Left ventricle myocardium superior (tissue), 1 donor: ENCODE data around the gene MRM2. TPM values are rescaled to one million over a fixed set of nuclear protein-coding genes. Genes with fewer than 3 reads are reported as not detected.
A peak's percentile ranks its signal among the peaks of the same experiment; 100 is the strongest.

Experiments
- ATAC-seq: fragments of 200-7000 bp; cut with Tn5 transposase; one replicate; pipeline ENCODE4 v1.9.1; 2020; ENCODE audit warnings: mild to moderate bottlenecking, moderate library complexity
- DNase-seq: peaks from one replicate; pipeline ENCODE4 v3.0.0-alpha.2; 2020
- intact Hi-C: fragments of 100-400 bp; cut with micrococcal nuclease; formaldehyde crosslinking; loops from one replicate; pipeline ENCODE4 v1.11.0; 2022
- long read RNA-seq: library from polyadenylated mRNA; unstranded; transcript quantifications from one replicate; pipeline ENCODE4 v2.0.0, GENCODE V29; 2021
- total RNA-seq: library from RNA; stranded (reverse); fragmentation: NEBNext Ultra II Directional; extraction: Animal tissue kit (Norgen Biotek cat#: 25700); gene quantifications from one replicate; pipeline ENCODE4 v1.2.1, GENCODE V29; 2021
- donor health status: DM: no; HTN: yes; CAD: no; lungs with severe emphysema.

Gene MRM2
- total RNA-seq: 23.5 TPM
- long read RNA-seq, transcript MRM2-201 (3 exons, 1,601 nt): major isoform, 25 of 42 reads
- long read RNA-seq, partial matches to known transcripts: 3 of 42 reads
- long read RNA-seq, other reads (novel, unspliced or antisense): 14 of 42 reads

DNA sequence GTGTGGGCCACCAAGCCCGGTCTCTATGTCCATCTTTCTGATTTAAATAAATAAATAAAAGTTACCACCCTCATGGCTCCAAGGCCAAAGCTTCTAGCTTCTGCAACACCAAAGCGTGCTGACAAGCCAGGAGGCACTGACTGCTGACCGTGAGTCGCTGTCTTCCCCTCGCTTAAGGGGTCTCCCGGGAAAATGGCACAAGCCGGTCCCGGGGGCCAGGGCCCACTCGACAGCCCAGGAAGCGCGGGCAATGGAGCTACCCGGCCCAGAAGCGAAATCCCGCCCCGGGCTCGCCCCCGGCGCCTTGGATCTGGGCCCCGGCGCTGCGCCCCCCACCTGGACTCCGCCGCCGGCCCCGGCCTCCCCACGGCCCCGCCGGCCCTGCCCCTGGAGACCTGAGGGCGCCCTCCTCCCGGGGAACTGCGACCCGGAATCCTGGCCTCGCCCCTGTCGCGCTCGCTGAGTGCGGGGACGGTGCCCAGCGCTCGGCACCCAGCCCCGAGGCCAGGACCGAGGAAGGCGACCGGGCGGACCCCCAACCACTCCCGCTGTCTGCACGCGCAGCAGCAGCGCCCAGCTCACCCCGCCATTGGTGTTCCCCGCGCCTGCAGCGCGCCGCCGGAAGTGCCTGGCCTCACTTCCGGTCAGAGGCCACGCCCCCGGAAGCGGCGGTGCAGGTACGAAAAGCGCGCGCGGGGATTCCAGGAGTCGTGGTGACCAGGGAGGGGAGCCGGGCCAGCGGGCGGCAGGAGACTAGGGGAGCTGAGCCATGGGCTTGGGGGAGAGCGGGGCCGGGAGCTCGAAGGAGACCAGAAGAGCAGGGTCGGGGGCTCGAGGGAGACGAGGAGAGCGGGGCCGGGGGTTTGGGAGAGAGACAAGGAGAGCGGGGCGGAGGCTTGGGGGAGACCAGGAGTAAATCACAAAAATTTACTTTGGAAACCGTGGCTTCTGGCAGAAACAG, at the start of gene MRM2, which contains the start of gene NUDT1:
MRM2 (minus strand) TSS at position 626 of the 961 bp plus-strand sequence; CDS start at position 590, 36 bp downstream.
NUDT1 (plus strand) TSS at position 647 of the 961 bp plus-strand sequence. CDS start 2,349 bp downstream, outside the sequence.
- intact Hi-C loops: no loop called here
- DNase-seq (peak; percentile 92), ATAC-seq (peak; percentile 94)

- intact Hi-C loops: no loop called here
- no peak for ATAC-seq
- DNase-seq: no peak
Measured at GRCh38 chr7:2290877-2291276, 48.9 kb upstream of the MRM2 start.

GRCh38 chr7:2289621-2290020, 47.6 kb upstream of the MRM2 start:
- DNase-seq (no peak), ATAC-seq (no peak)
- intact Hi-C loops: no loop called here

DNA sequence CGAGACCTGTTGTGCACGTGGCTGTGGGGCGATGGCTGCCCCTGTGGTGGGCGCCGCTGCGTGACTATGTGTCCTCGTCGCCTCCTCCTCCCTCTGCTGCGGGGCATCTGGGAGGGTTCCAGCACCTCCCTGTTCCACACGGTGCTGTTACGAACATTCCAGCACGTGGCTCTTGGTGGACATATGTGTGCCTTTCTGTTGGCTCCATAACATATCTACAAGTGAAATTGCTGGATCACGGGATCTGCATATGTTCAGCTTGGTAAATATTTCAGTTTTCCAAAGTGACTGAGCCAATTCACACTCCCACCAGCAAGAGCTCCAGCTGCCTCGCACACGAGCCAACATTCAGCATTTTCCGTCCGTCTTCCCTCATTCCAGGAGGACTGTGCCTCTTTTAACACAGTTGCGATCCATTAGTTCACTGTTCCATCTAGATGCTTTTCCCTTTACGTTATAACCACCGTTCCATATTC, 47.1 kb upstream of the MRM2 start:
- intact Hi-C loops: no loop called here
- no peak for DNase-seq
- no peak for ATAC-seq

- ATAC-seq (no peak), DNase-seq (no peak)
- intact Hi-C loops: no loop called here
Measured at GRCh38 chr7:2288503-2288902, 46.5 kb upstream of the MRM2 start.

DNA sequence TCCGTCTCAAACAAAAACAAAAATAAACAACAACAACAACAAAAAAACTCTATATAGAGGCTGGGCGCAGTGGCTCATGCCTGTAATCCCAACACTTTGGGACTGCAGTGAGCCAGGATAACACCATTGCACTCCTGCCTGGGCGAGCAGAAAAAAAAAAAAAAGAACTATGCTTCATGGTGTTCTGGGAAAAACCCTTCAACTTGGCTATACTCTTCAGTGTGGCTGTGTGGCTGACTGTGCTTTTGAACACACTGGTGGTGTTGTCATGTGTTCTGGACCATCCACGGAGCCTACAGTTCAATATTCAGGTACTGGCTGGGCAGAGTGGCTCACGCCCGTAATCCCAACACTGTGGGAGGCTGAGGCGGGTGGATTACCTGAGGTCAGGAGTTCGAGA, 45.7 kb upstream of the MRM2 start:
- no peak for DNase-seq
- ATAC-seq: no peak
- intact Hi-C loops: no loop called here

DNA sequence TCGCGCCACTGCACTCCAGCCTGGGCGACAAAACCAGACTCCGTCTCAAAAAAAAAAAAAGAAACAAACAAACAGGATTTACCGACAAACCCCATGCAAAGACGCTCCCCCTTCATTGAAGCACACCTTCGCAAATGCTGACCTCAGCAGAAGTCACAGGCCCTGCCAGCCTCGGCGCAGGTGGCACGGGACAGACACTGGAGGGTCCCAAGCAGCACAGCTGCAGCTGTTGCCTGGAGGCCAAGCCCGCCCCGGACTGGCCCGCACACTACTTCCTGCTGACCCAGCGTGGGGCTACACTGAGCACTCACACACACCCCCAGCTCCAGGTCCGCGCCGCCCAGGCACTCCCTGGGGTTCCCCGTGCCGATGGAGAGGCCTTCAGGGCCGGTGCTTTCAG, 41.1 kb upstream of the MRM2 start:
- DNase-seq (no peak), ATAC-seq (no peak)
- intact Hi-C loops: no loop called here

- intact Hi-C loops: no loop called here
- DNase-seq: no peak
- no peak for ATAC-seq
Measured at GRCh38 chr7:2282185-2282751, 40.3 kb upstream of the MRM2 start.

- ATAC-seq: peak; percentile 78
Measured at GRCh38 chr7:2281541-2281940, 39.5 kb upstream of the MRM2 start.

GRCh38 chr7:2280424-2280823, 38.4 kb upstream of the MRM2 start:
- DNase-seq (no peak), ATAC-seq (no peak)
- intact Hi-C loops: no loop called here

More at GRCh38 chr7:2281541-2281940, 39.5 kb upstream of the MRM2 start:
- intact Hi-C loops: no loop called here
- DNase-seq: peak; percentile 52

DNA sequence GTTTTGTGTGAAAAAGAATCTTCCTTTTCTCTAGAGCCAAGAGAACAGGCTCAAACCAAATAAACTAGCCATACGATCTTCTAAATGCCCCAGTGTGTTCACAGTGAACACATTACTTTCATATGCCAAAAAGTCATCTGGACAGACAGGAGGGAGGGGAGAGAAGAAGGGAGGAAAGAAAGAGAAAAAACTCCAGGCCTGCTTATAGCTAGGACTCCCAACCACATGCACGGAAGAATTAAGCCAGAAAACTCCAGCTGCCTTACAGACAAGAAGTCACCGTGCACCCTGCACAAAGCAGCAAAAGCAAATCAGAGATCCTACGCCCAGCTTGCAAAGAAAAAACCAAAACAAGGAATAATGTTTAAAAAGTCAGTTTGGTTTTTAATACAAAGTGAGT, 37.9 kb upstream of the MRM2 start:
- ATAC-seq (no peak), DNase-seq (no peak)
- intact Hi-C loops: no loop called here

DNA sequence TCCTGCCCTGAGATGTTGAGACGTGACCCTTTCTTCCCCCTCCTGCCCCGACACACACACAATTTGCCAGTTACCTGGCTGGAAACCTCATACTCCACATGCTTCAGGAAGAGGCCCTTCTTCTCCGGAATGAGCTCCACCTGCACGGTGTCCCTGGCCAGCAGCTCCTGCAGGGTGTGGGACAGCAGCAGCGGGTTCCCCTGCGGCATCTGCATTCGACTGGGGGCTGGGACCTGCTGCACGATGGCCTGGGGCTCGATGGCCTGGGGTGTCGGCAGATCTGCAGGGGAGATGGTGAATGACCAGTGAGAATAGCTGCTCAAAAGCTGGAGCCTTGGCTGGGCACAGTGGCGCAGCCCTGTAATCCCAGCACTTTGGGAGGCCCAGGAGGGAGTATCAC, 36.0 kb upstream of the MRM2 start:
- ATAC-seq: no peak
- DNase-seq: no peak
- intact Hi-C loops: no loop called here

DNA sequence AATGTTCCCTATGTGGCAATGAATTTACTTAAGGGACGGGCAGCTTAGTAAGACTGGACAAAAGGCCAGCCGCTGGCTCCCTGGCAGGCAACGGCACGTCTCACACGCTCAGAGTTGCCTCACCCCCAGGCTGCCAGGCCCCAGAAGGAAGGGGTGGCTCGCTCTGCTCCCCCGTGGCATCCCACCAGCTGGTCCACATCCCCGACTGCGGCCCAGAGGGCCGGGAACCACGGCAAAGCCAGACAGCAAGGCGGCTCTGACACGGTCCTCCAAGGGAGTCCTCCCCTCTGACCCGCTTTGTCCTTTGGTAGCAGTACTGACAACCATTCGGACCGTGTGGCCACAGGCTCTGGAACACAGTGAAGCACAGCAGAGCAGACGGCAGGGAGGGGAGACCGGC, 34.1 kb upstream of the MRM2 start:
- DNase-seq (no peak), ATAC-seq (no peak)
- intact Hi-C loops: no loop called here

DNA sequence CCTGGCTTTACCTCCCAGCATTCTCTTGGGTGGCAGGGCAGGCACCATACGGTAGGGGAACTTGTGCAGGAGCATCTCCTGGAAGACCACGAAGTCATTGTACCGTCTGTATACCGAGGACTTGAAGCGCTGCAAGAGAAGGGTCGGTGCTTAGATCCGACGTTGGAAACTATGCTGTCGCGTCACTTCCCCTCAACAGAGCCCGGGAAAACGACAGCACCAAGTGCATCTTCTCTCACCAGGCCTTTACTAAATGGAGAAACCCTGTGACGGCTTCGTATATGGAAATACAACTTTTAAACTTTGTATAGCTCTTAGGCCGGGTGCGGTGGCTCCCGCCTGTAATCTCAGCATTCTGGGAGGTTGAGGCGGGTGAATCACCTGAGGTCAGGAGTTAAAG, 33.1 kb upstream of the MRM2 start:
- intact Hi-C loops: no loop called here
- DNase-seq: no peak
- no peak for ATAC-seq

DNA sequence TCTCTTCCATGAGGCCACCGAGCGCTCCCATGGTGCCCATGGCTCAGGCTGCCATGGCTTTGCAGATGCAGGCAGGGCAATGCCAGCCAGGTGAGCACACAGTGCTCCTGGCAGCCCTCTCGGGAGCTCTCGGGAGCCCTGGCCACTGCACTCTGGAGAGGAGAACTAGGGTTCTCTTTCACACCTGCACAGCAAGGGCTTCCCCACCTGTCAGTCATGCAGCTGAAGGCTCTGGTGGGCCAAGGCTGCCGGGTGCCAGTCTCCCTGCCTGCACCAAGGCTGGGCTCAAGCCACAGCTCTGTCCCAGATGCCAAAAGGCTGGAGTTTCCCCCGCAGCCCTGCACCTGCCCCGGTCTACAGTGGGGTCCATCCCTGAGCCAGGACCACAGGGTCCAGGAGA, 32.7 kb upstream of the MRM2 start:
- ATAC-seq: no peak
- DNase-seq: no peak
- intact Hi-C loops: no loop called here

GRCh38 chr7:2273866-2274265, 31.9 kb upstream of the MRM2 start:
- DNase-seq (no peak), ATAC-seq (no peak)
- intact Hi-C loops: no loop called here

- DNase-seq: no peak
- intact Hi-C loops: no loop called here
- no peak for ATAC-seq
Measured at GRCh38 chr7:2272031-2272430, 30.0 kb upstream of the MRM2 start.

GRCh38 chr7:2271273-2272026, 29.4 kb upstream of the MRM2 start:
- ATAC-seq (no peak), DNase-seq (no peak)
- intact Hi-C loops: no loop called here

GRCh38 chr7:2270495-2270894, 28.5 kb upstream of the MRM2 start:
- intact Hi-C loops: no loop called here
- DNase-seq (no peak), ATAC-seq (no peak)
